GM12873 (cell line): ENCODE data around the gene MYO5B.

Source experiments
- CTCF ChIP-seq: IDR thresholded peaks from 2 replicates; pipeline ENCODE4 v1.5.1; 2012; ENCODE audit warnings: low read depth, mild to moderate bottlenecking, moderate library complexity, low read length, control low read depth; ENCODE audit not compliant: insufficient read depth; ENCODE audit errors: missing control alignments

The MYO5B gene

GRCh38 chr18:49974079-49974478 lies 220.9 kb downstream of the MYO5B start:
- no peak for TF ChIP-seq CTCF

- no peak for TF ChIP-seq CTCF
Observed at GRCh38 chr18:49973592-49973991, 221.4 kb downstream of the MYO5B start.

GRCh38 chr18:49972535-49972934 lies 222.4 kb downstream of the MYO5B start:
- TF ChIP-seq CTCF: no peak

DNA sequence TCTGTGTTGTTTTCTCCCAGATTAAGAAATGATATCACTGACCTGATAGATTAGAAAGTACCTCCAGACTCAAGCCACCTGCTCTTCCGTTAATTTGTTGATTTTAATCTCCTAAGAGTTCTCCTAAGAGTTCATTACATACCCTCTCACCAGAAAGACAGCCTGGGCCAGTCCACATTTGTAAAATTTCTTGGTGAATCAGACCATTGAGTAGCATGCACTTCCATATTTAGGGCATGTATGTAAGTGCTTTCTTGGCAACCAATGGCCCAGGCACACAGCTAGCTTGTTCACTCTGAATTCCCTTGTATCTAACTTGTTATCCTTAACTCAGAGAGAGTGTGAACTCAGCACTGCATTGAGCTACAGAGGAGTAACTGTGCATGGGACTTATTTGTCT lies 223.5 kb downstream of the MYO5B start:
- no peak for TF ChIP-seq CTCF

DNA sequence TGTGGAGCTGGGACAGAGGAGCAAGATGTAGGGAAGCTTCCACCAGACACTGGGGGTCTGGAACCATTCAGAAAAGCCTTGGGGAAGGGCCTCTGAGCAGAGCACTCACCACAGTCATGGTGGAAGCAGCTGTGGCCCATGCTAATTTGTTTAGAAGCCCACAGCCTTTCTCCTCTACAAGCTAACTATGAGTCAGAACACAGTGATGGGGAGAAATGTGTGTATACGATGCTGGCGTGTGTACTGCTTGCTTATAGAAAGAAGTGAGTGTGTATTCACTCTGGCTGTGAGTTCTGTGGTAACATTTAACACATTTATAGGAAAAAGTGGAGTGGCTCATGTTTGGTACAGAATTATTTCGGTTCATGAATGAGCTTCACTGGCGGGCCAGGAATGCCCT lies 224.6 kb downstream of the MYO5B start:
- TF ChIP-seq CTCF: no peak

DNA sequence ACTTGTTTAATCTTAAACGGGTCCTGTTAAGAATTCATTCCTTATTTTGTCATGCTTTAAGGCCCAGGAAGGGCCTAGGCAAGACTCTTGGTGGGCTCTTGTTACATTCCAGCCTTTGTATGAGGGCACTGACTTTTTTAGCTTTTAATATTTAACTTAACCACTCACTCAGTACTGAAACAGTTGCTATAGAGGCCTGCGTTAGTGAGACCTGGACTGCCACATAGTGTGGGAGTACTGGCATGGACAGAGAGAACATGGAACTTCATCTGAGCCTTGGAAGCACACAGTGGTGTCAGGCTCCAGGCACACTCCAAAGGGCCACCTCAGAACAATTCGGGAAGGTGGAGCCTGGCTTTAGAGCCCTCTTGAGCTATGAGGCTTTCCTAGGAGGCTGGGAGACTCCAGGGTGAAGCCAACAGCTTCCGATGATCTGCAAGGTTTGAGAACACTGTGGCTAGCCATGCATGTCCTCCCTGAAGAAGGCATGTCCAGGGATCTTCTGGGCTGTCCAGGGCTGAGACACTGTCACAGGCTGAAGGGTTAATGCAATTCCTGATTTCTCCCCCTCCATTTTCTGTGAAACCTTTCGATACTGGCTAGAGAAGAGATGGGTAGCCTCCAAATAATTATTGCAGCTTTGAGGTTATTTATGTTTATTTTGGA lies 226.2 kb downstream of the MYO5B start:
- no peak for TF ChIP-seq CTCF

DNA sequence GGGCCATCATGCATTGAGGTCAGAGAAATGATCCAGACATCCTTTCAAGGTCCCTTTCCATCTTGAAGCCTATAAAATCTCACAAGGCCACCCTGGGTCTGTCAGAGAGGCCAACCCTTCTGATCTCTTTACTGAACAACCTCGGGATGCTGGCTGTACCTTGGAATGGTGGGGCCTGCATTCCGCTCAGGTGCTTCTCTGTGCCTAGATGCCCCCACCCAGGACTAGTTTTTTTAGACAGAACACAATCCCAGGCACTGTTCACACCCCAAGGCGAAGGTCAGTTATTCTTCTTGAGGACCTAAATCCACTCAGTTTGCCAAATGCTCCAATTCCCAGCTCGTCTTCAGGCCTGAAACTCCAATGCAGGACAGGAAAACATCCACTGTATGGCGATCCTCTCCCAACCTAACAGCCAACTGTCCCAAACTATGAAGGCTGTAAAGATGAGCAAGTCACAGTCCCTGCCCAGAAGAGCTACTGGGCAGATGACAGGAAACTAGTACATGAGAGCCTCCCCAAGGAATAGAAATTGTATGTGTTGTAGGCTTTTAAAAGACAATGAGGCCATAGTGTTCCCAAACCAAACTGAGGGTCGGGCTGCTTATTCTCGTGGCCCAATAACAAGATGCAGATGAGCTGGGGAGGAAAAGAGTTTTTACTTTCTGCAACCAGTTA lies 227.2 kb downstream of the MYO5B start:
- TF ChIP-seq CTCF: no peak
